ENCODE measurements around the gene MTNR1A.

Gene MTNR1A

DNA sequence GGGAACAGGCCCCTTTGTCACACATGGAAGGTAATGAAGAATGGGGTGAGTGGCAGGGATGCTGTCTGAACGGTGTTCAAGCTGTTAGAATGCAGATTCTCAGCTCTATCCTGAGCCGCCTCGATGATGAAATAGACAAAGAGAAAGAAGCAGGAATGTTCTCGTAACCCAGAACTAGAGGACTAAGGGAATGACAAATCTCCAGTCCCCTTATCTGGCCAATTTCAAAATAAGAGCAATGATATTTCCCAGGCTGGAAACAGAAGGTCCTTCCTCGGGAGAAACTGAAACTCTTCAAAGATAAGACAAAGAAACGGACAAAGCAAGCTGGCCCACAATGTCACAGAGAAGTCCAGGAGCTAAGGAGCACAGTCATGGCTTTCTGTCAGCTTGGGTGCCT is 29.5 kb upstream of the MTNR1A start:
- FAIRE-seq, result no peak

DNA sequence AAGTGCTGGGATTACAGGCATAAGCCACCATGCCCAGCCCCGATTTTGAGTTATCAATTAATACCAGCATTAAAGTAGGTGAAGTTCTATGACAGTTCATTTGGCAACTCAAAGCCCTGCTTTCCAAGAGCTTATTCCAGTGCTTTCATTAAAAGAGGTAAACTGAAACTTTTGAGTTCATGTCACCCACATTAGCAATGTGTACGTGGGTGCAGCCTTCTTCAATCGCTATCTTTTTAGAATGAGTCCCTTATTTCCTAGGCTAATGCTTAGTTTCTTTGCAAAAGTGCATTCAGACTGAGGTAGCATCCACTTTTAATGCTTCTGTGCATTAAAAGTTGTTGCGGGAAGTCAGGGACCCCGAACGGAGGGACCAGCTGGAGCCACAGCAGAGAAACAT is 26.1 kb upstream of the MTNR1A start:
- no peak for DNase-seq (ENCODE audit: insufficient read length, low spot score)
- FAIRE-seq, result no peak
- TF ChIP-seq POLR2A (IDR thresholded peaks at IDR 0.05; ENCODE audit: low read depth, low read length), result no peak

More for the DNA sequence above, 29.5 kb upstream of the MTNR1A start:
- no peak for TF ChIP-seq POLR2A (IDR thresholded peaks at IDR 0.05; ENCODE audit: low read depth, low read length)
- no peak for DNase-seq (ENCODE audit: insufficient read length, low spot score)

GRCh38 chr4:186580669-186581068 is 25.3 kb upstream of the MTNR1A start:
- no peak for TF ChIP-seq POLR2A (IDR thresholded peaks at IDR 0.05; ENCODE audit: low read depth, low read length)
- DNase-seq (ENCODE audit: insufficient read length, low spot score) (no peak), FAIRE-seq (no peak)

GRCh38 chr4:186570193-186570996 is 15.0 kb upstream of the MTNR1A start:
- TF ChIP-seq POLR2A (IDR thresholded peaks at IDR 0.05; ENCODE audit: low read depth, low read length), result no peak
- DNase-seq (ENCODE audit: insufficient read length, low spot score), result no peak
- FAIRE-seq, result no peak

DNA sequence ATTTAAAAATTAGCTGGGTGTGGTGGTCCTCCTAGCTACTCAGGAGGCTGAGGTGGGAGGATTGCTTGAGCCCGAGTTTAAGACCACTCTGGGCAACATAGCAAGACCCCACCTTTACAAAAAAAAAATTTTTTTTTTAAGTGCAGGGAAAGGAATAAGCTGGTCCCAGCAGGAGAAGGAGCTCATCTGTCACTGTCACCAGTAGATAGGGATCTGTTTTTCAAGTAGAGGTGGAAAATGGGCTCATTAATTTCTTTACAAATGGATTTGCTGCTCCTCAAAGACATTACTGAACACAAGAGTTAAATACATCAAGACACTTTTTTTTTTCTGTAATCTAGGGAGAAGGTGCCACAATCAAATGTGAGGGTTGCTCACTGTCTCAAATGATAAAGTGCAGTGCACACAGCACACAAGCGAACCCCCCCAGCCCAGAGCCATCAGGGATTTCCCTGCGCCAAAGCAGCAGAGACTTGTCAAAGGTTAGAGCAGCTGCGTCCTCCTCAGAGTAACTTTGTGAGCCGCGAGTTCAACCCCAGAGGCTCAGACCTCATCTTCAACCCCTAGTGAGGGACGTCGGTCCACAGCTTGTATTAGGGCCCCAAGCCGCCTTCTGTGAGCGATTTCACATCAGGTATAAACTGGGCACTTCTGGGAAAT is 14.3 kb upstream of the MTNR1A start:
- no peak for FAIRE-seq
- no peak for TF ChIP-seq POLR2A (IDR thresholded peaks at IDR 0.05; ENCODE audit: low read depth, low read length)
- no peak for DNase-seq (ENCODE audit: insufficient read length, low spot score)

DNA sequence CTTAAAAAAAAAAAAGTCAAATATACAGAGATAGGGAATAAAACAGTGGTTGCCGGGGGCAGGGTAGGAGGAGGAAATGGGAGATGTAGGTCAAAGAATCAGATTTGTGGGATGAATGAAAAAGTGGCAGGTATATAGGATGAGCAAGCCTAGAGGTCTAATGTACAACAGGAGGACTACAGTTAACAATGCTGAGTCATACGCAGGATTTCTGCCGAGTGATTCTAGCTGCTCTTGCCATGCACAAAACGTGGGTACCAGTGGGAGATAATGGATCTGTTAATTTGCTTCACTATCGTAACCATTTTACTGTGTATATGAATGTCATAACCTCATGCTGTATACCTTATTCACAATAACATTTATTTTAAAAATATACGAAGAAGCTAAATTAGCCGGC is 10.7 kb upstream of the MTNR1A start:
- FAIRE-seq (no peak), DNase-seq (ENCODE audit: insufficient read length, low spot score) (no peak)
- TF ChIP-seq POLR2A (IDR thresholded peaks at IDR 0.05; ENCODE audit: low read depth, low read length), result no peak

DNA sequence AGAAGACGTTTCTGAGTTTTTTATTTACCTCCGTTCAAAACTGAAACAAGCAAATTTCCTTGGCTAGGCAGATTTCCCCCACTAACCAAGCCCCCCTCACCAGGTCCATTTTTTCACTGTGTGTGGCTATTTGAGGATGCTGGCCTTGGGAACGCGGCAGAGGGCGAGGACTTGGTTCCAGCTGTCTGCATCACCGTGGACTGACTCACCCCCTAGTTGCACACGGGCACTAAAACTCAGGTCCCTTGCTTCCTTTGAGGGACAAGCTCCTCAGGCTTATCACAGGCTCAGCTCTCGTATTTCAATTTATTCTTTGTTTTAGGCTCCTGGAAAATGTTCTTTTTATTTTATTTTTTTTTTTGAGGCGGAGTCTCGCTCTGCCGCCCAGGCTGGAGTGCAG is 8.4 kb upstream of the MTNR1A start:
- FAIRE-seq (no peak), DNase-seq (ENCODE audit: insufficient read length, low spot score) (no peak)
- TF ChIP-seq POLR2A (IDR thresholded peaks at IDR 0.05; ENCODE audit: low read depth, low read length), result no peak

DNA sequence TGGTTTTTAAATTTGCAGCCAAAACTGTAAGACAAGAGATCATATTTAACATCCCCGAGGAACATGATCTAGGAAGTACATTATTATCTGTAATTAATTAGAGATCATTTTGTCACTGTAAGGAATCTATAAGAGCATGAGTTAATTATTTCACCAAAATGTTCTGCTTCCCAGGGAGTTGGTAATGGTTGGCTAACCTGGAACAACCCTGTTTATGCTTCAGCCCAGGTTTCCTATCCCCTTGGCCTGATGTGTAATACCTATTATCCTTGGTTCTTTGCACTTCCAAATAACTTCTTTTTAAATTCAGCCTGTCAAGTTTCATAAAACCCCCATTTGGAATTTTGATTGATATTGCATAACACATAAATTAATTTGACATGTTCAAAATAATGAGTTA is 6.4 kb upstream of the MTNR1A start:
- TF ChIP-seq POLR2A (IDR thresholded peaks at IDR 0.05; ENCODE audit: low read depth, low read length), result no peak
- no peak for FAIRE-seq
- DNase-seq (ENCODE audit: insufficient read length, low spot score), result no peak

DNA sequence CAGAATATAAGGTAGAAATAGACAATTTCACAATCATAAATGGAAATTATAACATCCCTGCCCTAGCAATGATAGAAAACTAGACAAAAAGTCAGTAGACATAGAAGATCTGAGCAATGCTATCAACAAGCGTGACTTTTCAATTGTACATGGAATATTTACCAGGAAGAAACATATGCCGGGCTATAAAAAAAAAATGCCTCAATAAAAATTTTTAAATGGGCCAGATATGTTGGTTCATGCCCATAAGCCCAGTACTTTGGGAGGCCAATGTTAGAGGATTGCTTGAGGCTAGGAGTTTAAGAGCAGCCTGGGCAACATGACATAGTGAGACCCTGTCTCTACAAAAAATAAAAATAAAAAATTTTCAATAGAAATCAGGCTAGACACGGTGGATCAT is 5.3 kb upstream of the MTNR1A start:
- FAIRE-seq (no peak), DNase-seq (ENCODE audit: insufficient read length, low spot score) (no peak)
- no peak for TF ChIP-seq POLR2A (IDR thresholded peaks at IDR 0.05; ENCODE audit: low read depth, low read length)

DNA sequence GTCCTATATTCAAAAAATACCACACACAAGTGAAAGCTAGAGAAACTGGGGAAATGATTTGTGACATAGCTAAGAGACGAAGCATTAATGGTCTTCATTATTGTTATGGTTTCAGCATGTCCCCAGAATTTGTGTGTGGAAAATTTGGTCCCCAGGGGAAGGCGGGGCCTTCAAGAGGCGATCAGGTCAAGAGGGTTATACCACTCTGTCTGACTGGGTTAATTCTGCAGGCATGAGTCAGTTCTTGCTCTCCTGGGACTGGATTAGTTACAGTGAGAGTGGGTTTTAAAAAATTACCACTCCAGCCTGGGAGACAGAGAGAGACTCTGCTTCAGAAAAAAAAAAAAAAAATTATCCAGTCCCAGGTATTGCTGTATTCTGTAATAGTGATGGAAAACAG is 2.1 kb upstream of the MTNR1A start:
- peak; percentile 11 for DNase-seq (ENCODE audit: insufficient read length, low spot score)
- TF ChIP-seq POLR2A (IDR thresholded peaks at IDR 0.05; ENCODE audit: low read depth, low read length), result no peak
- no peak for FAIRE-seq

- DNase-seq (ENCODE audit: insufficient read length, low spot score), result no peak
- TF ChIP-seq POLR2A (IDR thresholded peaks at IDR 0.05; ENCODE audit: low read depth, low read length), result no peak
- no peak for FAIRE-seq
These were observed 1.7 kb upstream of the MTNR1A start for GRCh38 chr4:186557061-186557460.

- no peak for FAIRE-seq
- TF ChIP-seq POLR2A (IDR thresholded peaks at IDR 0.05; ENCODE audit: low read depth, low read length), result no peak
- no peak for DNase-seq (ENCODE audit: insufficient read length, low spot score)
These were observed 841 bp downstream of the MTNR1A start for GRCh38 chr4:186554539-186554913.

- FAIRE-seq (no peak), DNase-seq (ENCODE audit: insufficient read length, low spot score) (no peak)
- TF ChIP-seq POLR2A (IDR thresholded peaks at IDR 0.05; ENCODE audit: low read depth, low read length), result no peak
These were observed 1.6 kb downstream of the MTNR1A start for GRCh38 chr4:186553717-186554116.

- no peak for TF ChIP-seq POLR2A (IDR thresholded peaks at IDR 0.05; ENCODE audit: low read depth, low read length)
- DNase-seq (ENCODE audit: insufficient read length, low spot score), result no peak
- FAIRE-seq, result no peak
These were observed 3.5 kb downstream of the MTNR1A start for GRCh38 chr4:186551849-186552248.

DNA sequence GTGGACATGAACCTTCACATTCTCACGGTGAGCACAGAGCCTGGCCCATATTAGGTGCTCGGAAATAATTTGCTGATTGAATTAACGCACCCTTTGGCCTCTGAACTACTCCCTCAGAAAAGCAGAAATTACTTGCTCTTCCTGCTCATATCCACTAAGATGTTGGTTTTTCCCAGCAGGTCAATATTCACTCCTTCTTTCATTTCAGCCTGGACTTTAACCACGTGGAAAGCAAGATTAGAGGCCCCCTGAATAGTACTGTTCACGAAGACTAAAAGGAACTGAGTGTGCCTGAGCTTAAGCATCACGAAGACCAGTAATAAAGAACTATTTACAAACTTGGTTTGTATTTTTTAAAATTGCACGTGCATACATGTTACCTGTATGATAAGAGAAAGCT is 9.9 kb downstream of the MTNR1A start:
- no peak for TF ChIP-seq POLR2A (IDR thresholded peaks at IDR 0.05; ENCODE audit: low read depth, low read length)
- DNase-seq (ENCODE audit: insufficient read length, low spot score), result no peak
- FAIRE-seq, result no peak
